ENCODE results near the gene DLX1. TPM values are rescaled to one million over a fixed set of nuclear protein-coding genes. Genes with fewer than 3 reads are reported as not detected.

The DLX1 gene
- total and polyA plus RNA-seq, 2 experiments from 2014 or later: not detected

- Histone ChIP-seq H2AFZ (no peak overlapping the region), H3K27ac (ENCODE audit: low read depth) (no peak overlapping the region), H3K36me3 (ENCODE audit: insufficient read depth) (no peaks in the 10 kb centered on the region), H3K4me1 (ENCODE audit: insufficient read depth) (peaks cover 53% of the 10 kb centered on the region), H3K4me3 (peak overlapping the region; percentile 52), H3K9me2 (ENCODE audit: insufficient read depth) (no peaks in the 10 kb centered on the region), H3K27me3 (ENCODE audit: insufficient read depth) (peaks cover 91% of the 10 kb centered on the region), H3F3A (replicated peaks; ENCODE audit: low read depth) (peaks cover 46% of the 10 kb centered on the region), H3K4me2 (peak overlapping the region; percentile 77), H3K79me2 (replicated peaks; ENCODE audit: insufficient read depth) (no peaks in the 10 kb centered on the region), H4K20me1 (replicated peaks; ENCODE audit: insufficient read depth) (peaks cover 35% of the 10 kb centered on the region)
- Mint-ChIP-seq H3K9me3 (peaks cover 3% of the 10 kb centered on the region; the same call in 2 of the 3 replicates), H3K27ac (no peak overlapping the region), H3K4me3 (peak overlapping the region; percentile 53), H3K27me3 (ENCODE audit: insufficient read depth, low read depth, poor library complexity) (peaks cover 73% of the 10 kb centered on the region), H3K36me3 (ENCODE audit: low read depth) (no peaks in the 10 kb centered on the region), H3K4me1 (peaks cover 35% of the 10 kb centered on the region)
- ATAC-seq (peak; percentile 2; the same call in 1 of the 3 replicates), DNase-seq (ENCODE audit: low spot score) (peak; percentile 52)
- no peak for TF ChIP-seq STAT1 (IDR thresholded peaks at IDR 0.05; ENCODE audit: unreplicated experiment)
- peak; percentile 62 for TF ChIP-seq EZH2phosphoT487 (IDR thresholded peaks at IDR 0.05; ENCODE audit: unreplicated experiment)
- TF ChIP-seq EZH2 (IDR thresholded peaks at IDR 0.05; ENCODE audit: low read depth, unreplicated experiment): peak; percentile 83
Observed at GRCh38 chr2:172079838-172080640, 5.3 kb upstream of the DLX1 start.

- H3K4me1 ChIP-seq (ENCODE audit: insufficient read depth): peaks cover 57% of the 10 kb centered on the region
- peaks cover 3% of the 10 kb centered on the region; the same call in 2 of the 3 replicates for H3K9me3 Mint-ChIP-seq
Observed at GRCh38 chr2:172080641-172081220, 4.6 kb upstream of the DLX1 start.

GRCh38 chr2:172081221-172082022 lies 3.9 kb upstream of the DLX1 start:
- Histone ChIP-seq H4K20me1 (replicated peaks; ENCODE audit: insufficient read depth) (peaks cover 38% of the 10 kb centered on the region), H3K27me3 (ENCODE audit: insufficient read depth) (peaks cover 100% of the 10 kb centered on the region), H3F3A (replicated peaks; ENCODE audit: low read depth) (peaks cover 51% of the 10 kb centered on the region), H3K4me1 (ENCODE audit: insufficient read depth) (peaks cover 64% of the 10 kb centered on the region), H2AFZ (no peak overlapping the region), H3K9me2 (ENCODE audit: insufficient read depth) (no peaks in the 10 kb centered on the region), H3K36me3 (ENCODE audit: insufficient read depth) (no peaks in the 10 kb centered on the region), H3K27ac (ENCODE audit: low read depth) (no peak overlapping the region), H3K79me2 (replicated peaks; ENCODE audit: insufficient read depth) (no peaks in the 10 kb centered on the region), H3K4me2 (peak overlapping the region; percentile 77), H3K4me3 (peak overlapping the region; percentile 52)
- no peak overlapping the region for H3K27ac Mint-ChIP-seq
- ATAC-seq: peak; percentile 2
- peaks cover 43% of the 10 kb centered on the region for H3K4me1 Mint-ChIP-seq
- peak; percentile 98 for TF ChIP-seq EZH2 (IDR thresholded peaks at IDR 0.05; ENCODE audit: low read depth, unreplicated experiment)
- no peak for TF ChIP-seq STAT1 (IDR thresholded peaks at IDR 0.05; ENCODE audit: unreplicated experiment)
- no peak for TF ChIP-seq NANOG (IDR thresholded peaks at IDR 0.05; ENCODE audit: borderline replicate concordance)
- TF ChIP-seq EZH2phosphoT487 (IDR thresholded peaks at IDR 0.05; ENCODE audit: unreplicated experiment): peak; percentile 61
- peaks cover 3% of the 10 kb centered on the region; the same call in 2 of the 3 replicates for H3K9me3 Mint-ChIP-seq
- peak overlapping the region; percentile 53 for H3K4me3 Mint-ChIP-seq
- H3K27me3 Mint-ChIP-seq (ENCODE audit: insufficient read depth, low read depth, poor library complexity): peaks cover 87% of the 10 kb centered on the region
- DNase-seq (ENCODE audit: low spot score): peak; percentile 76
- H3K36me3 Mint-ChIP-seq (ENCODE audit: low read depth): no peaks in the 10 kb centered on the region

More at GRCh38 chr2:172080641-172081220, 4.6 kb upstream of the DLX1 start:
- H3K36me3 Mint-ChIP-seq (ENCODE audit: low read depth): no peaks in the 10 kb centered on the region
- DNase-seq (ENCODE audit: low spot score) (no peak), ATAC-seq (no peak)
- no peaks in the 10 kb centered on the region for H3K79me2 ChIP-seq (replicated peaks; ENCODE audit: insufficient read depth)
- H3K27me3 Mint-ChIP-seq (ENCODE audit: insufficient read depth, low read depth, poor library complexity): peaks cover 80% of the 10 kb centered on the region
- no peaks in the 10 kb centered on the region for H3K9me2 ChIP-seq (ENCODE audit: insufficient read depth)
- no peak overlapping the region for H3K27ac ChIP-seq (ENCODE audit: low read depth)
- no peak overlapping the region for H3K27ac Mint-ChIP-seq
- H3K36me3 ChIP-seq (ENCODE audit: insufficient read depth): no peaks in the 10 kb centered on the region
- peaks cover 46% of the 10 kb centered on the region for H3F3A ChIP-seq (replicated peaks; ENCODE audit: low read depth)
- H4K20me1 ChIP-seq (replicated peaks; ENCODE audit: insufficient read depth): peaks cover 35% of the 10 kb centered on the region
- H3K4me2 ChIP-seq: peak overlapping the region; percentile 77
- TF ChIP-seq EZH2 (IDR thresholded peaks at IDR 0.05; ENCODE audit: low read depth, unreplicated experiment) (peak; percentile 9), POLR2AphosphoS5 (IDR thresholded peaks at IDR 0.05; ENCODE audit: low read depth) (no peak)
- H3K4me1 Mint-ChIP-seq: peaks cover 40% of the 10 kb centered on the region
- H2AFZ ChIP-seq: no peak overlapping the region
- H3K27me3 ChIP-seq (ENCODE audit: insufficient read depth): peaks cover 98% of the 10 kb centered on the region
- peak overlapping the region; percentile 53 for H3K4me3 Mint-ChIP-seq
- H3K4me3 ChIP-seq: peak overlapping the region; percentile 52

All from GM23338 (cell line).